SK-N-SH (cell line): Measurements from ENCODE around the gene RPS16.

ENCODE experiments used
- EP300 ChIP-seq, 2 experiments: IDR thresholded peaks; 2 replicates each; pipeline versions ENCODE4 v1.4.0 to v1.6.1; 2012; ENCODE audit warnings: borderline replicate concordance in 1 of 2, low read depth in 1 of 2, low read length in 1 of 2
- POLR2AphosphoS5 ChIP-seq: IDR thresholded peaks from 2 replicates; pipeline ENCODE4 v1.6.1; 2012; ENCODE audit warnings: low read depth, low read length
- TAF1 ChIP-seq: IDR thresholded peaks from 2 replicates; pipeline ENCODE4 v1.6.1; 2012; ENCODE audit warnings: low read depth, mild to moderate bottlenecking, low read length, moderate library complexity, borderline replicate concordance
- TCF12 ChIP-seq: IDR thresholded peaks from 2 replicates; pipeline ENCODE4 v1.4.0; 2012
- TF ChIP-seq, protein P1 (sequence below): fragments of 200-600 bp; sonication (generic); IDR thresholded peaks from 2 replicates; pipeline ENCODE4 v1.6.1; 2017; ENCODE audit warnings: antibody characterized with exemption, mild to moderate bottlenecking, moderate library complexity

DNA sequence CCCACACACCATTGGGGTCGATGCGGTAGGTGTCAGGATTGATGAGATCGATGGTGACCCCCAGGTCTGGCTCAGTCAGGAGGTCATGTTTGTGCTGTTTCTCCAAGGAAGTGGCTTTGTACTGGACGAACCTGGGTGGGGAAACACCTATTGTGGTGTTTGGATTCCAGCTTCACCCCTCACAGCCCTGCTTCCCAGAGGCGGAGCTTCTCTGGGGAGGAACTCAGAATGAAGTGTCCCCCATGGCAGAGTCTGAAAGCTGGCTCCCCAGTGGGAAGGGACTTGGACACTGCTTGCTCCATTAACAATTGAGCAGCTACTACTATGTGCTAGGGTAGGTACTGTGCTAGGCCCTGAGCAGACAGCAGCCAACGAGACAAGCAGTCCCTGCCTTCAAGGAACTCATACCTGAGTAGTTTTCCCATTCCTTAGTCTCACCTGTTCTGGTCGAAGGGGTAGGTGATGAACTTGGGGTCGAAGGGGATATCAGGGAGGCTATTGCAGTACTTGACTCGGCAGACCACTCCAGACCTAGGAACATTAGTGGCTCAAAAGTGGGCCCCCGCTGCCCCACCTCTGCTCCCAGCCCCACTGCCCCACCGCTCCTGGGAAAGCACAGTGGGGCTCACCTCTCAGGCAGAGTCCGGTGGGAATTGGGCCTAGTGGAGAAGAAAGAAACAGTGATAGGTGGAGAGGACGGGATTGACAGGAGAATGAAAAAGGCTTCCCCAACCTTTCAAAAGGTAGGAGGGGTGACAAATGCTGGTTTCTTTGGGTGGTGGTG lies 45.9 kb downstream of the RPS16 start:
- no peak for TF ChIP-seq EP300 (IDR thresholded peaks at IDR 0.05; ENCODE audit: borderline replicate concordance in 1 of 2, low read depth in 1 of 2, low read length in 1 of 2)
- TF ChIP-seq TCF12: no peak
- TF ChIP-seq, protein P1, sequence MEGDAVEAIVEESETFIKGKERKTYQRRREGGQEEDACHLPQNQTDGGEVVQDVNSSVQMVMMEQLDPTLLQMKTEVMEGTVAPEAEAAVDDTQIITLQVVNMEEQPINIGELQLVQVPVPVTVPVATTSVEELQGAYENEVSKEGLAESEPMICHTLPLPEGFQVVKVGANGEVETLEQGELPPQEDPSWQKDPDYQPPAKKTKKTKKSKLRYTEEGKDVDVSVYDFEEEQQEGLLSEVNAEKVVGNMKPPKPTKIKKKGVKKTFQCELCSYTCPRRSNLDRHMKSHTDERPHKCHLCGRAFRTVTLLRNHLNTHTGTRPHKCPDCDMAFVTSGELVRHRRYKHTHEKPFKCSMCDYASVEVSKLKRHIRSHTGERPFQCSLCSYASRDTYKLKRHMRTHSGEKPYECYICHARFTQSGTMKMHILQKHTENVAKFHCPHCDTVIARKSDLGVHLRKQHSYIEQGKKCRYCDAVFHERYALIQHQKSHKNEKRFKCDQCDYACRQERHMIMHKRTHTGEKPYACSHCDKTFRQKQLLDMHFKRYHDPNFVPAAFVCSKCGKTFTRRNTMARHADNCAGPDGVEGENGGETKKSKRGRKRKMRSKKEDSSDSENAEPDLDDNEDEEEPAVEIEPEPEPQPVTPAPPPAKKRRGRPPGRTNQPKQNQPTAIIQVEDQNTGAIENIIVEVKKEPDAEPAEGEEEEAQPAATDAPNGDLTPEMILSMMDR: no peak
- TF ChIP-seq POLR2AphosphoS5: no peak
- no peak for TF ChIP-seq TAF1
